GM23248 (cell line): ENCODE data around the gene C16orf92.

Experiments used
- EZH2 ChIP-seq: fragments of 200-600 bp; sonication (generic); IDR thresholded peaks from 2 replicates; pipeline ENCODE4 v1.6.1; 2018; ENCODE audit warnings: antibody characterized with exemption, mild to moderate bottlenecking; ENCODE audit not compliant: insufficient read depth, poor library complexity, severe bottlenecking
- EZH2phosphoT487 ChIP-seq: fragments of 200-600 bp; sonication (generic); IDR thresholded peaks from 2 replicates; pipeline ENCODE4 v1.6.1; 2018; ENCODE audit warnings: antibody characterized with exemption, moderate library complexity, mild to moderate bottlenecking, low read depth; ENCODE audit not compliant: insufficient read depth

GRCh38 chr16:30033270-30033669 is 10.3 kb downstream of the C16orf92 start:
- TF ChIP-seq EZH2 (no peak), EZH2phosphoT487 (no peak)
